ENCODE data around the gene SCGN.

GRCh38 chr6:25628471-25629197, 23.4 kb upstream of the SCGN start:
- TF ChIP-seq EGR2 (tag by site-specific recombination; IDR thresholded peaks at IDR 0.05; ENCODE audit: low read depth) (no peak), ZNF580 (tag by site-specific recombination; IDR thresholded peaks at IDR 0.05) (no peak), ZNF23 (tag by site-specific recombination; IDR thresholded peaks at IDR 0.05; ENCODE audit: borderline replicate concordance) (no peak), YY1 (tag by site-specific recombination; IDR thresholded peaks at IDR 0.05) (no peak), CTCF (tag by site-specific recombination; IDR thresholded peaks at IDR 0.05) (no peak), ZNF629 (tag by site-specific recombination; IDR thresholded peaks at IDR 0.05) (no peak), ZNF473 (tag by site-specific recombination; IDR thresholded peaks at IDR 0.05) (no peak), ATF2 (tag by site-specific recombination; IDR thresholded peaks at IDR 0.05; ENCODE audit: low read depth) (no peak), ZNF211 (tag by site-specific recombination; IDR thresholded peaks at IDR 0.05; ENCODE audit: low read depth) (no peak), REST (tag by site-specific recombination; IDR thresholded peaks at IDR 0.05) (no peak), ZNF146 (tag by site-specific recombination; IDR thresholded peaks at IDR 0.05) (no peak), ZNF24 (tag by site-specific recombination; IDR thresholded peaks at IDR 0.05) (no peak), ZFP69B (tag by site-specific recombination; IDR thresholded peaks at IDR 0.05) (no peak), ZNF670 (tag by site-specific recombination; IDR thresholded peaks at IDR 0.05; ENCODE audit: low read depth) (no peak)
